ENCODE measurements around the gene SHISA6. TPM values are rescaled to one million over a fixed set of nuclear protein-coding genes. Genes with fewer than 3 reads are reported as not detected.
"Not testable (repeated sequence)": the region's sequence is repeated elsewhere in the genome, so short reads cannot be mapped to it uniquely, and the experiment has no call there.

Gene SHISA6
- total RNA-seq, 1 donor from 2014 or later: 12.6 TPM

- Mint-ChIP-seq H3K4me3 (ENCODE audit: unreplicated experiment) (no peak overlapping the region), H3K27me3 (ENCODE audit: unreplicated experiment) (peaks cover 2% of the 10 kb centered on the region), H3K4me1 (ENCODE audit: low read depth, unreplicated experiment) (no peaks in the 10 kb centered on the region), H3K36me3 (ENCODE audit: unreplicated experiment) (no peaks in the 10 kb centered on the region), H3K27ac (ENCODE audit: unreplicated experiment) (no peak overlapping the region), H3K9me3 (ENCODE audit: unreplicated experiment) (peaks cover 2% of the 10 kb centered on the region)
- DNase-seq: no peak
- no peak for TF ChIP-seq CTCF (IDR thresholded peaks at IDR 0.05; ENCODE audit: partially characterized antibody, unreplicated experiment)
These were observed 53.8 kb downstream of the SHISA6 start for GRCh38 chr17:11294826-11295225.

- no peak for DNase-seq
- Mint-ChIP-seq H3K36me3 (ENCODE audit: unreplicated experiment) (peaks cover 6% of the 10 kb centered on the region), H3K27ac (ENCODE audit: unreplicated experiment) (no peak overlapping the region), H3K9me3 (ENCODE audit: unreplicated experiment) (peaks cover 2% of the 10 kb centered on the region), H3K4me1 (ENCODE audit: low read depth, unreplicated experiment) (no peaks in the 10 kb centered on the region), H3K27me3 (ENCODE audit: unreplicated experiment) (peaks cover 2% of the 10 kb centered on the region), H3K4me3 (ENCODE audit: unreplicated experiment) (no peak overlapping the region)
- peak; percentile 32 for TF ChIP-seq CTCF (IDR thresholded peaks at IDR 0.05; ENCODE audit: partially characterized antibody, unreplicated experiment)
These were observed 56.0 kb downstream of the SHISA6 start for GRCh38 chr17:11296994-11297393.

GRCh38 chr17:11298401-11298800, 57.4 kb downstream of the SHISA6 start:
- peaks cover 2% of the 10 kb centered on the region for H3K9me3 Mint-ChIP-seq (ENCODE audit: unreplicated experiment)
- H3K27ac Mint-ChIP-seq (ENCODE audit: unreplicated experiment): no peak overlapping the region
- no peaks in the 10 kb centered on the region for H3K4me1 Mint-ChIP-seq (ENCODE audit: low read depth, unreplicated experiment)
- no peak for DNase-seq
- H3K27me3 Mint-ChIP-seq (ENCODE audit: unreplicated experiment): peaks cover 2% of the 10 kb centered on the region
- peaks cover 6% of the 10 kb centered on the region for H3K36me3 Mint-ChIP-seq (ENCODE audit: unreplicated experiment)
- TF ChIP-seq CTCF (IDR thresholded peaks at IDR 0.05; ENCODE audit: partially characterized antibody, unreplicated experiment): no peak
- no peak overlapping the region for H3K4me3 Mint-ChIP-seq (ENCODE audit: unreplicated experiment)

GRCh38 chr17:11300201-11300600, 59.2 kb downstream of the SHISA6 start:
- DNase-seq: no peak
- H3K4me3 Mint-ChIP-seq (ENCODE audit: unreplicated experiment): no peak overlapping the region
- H3K27ac Mint-ChIP-seq (ENCODE audit: unreplicated experiment): no peak overlapping the region
- peaks cover 2% of the 10 kb centered on the region for H3K27me3 Mint-ChIP-seq (ENCODE audit: unreplicated experiment)
- H3K36me3 Mint-ChIP-seq (ENCODE audit: unreplicated experiment): peaks cover 6% of the 10 kb centered on the region
- H3K4me1 Mint-ChIP-seq (ENCODE audit: low read depth, unreplicated experiment): no peaks in the 10 kb centered on the region
- peaks cover 2% of the 10 kb centered on the region for H3K9me3 Mint-ChIP-seq (ENCODE audit: unreplicated experiment)
- no peak for TF ChIP-seq CTCF (IDR thresholded peaks at IDR 0.05; ENCODE audit: partially characterized antibody, unreplicated experiment)

- H3K36me3 Mint-ChIP-seq (ENCODE audit: unreplicated experiment): peaks cover 6% of the 10 kb centered on the region
- H3K4me3 Mint-ChIP-seq (ENCODE audit: unreplicated experiment): no peak overlapping the region
- H3K27ac Mint-ChIP-seq (ENCODE audit: unreplicated experiment): no peak overlapping the region
- DNase-seq: no peak
- TF ChIP-seq CTCF (IDR thresholded peaks at IDR 0.05; ENCODE audit: partially characterized antibody, unreplicated experiment): no peak
- no peaks in the 10 kb centered on the region for H3K9me3 Mint-ChIP-seq (ENCODE audit: unreplicated experiment)
- peaks cover 2% of the 10 kb centered on the region for H3K27me3 Mint-ChIP-seq (ENCODE audit: unreplicated experiment)
- no peaks in the 10 kb centered on the region for H3K4me1 Mint-ChIP-seq (ENCODE audit: low read depth, unreplicated experiment)
These were observed 59.7 kb downstream of the SHISA6 start for GRCh38 chr17:11300738-11301137.

GRCh38 chr17:11301874-11302273, 60.9 kb downstream of the SHISA6 start:
- not testable (repeated sequence) for H3K4me3 Mint-ChIP-seq (ENCODE audit: unreplicated experiment); DNase-seq; H3K27ac Mint-ChIP-seq (ENCODE audit: unreplicated experiment); H3K4me1 Mint-ChIP-seq (ENCODE audit: low read depth, unreplicated experiment); H3K9me3 Mint-ChIP-seq (ENCODE audit: unreplicated experiment); H3K27me3 Mint-ChIP-seq (ENCODE audit: unreplicated experiment); H3K36me3 Mint-ChIP-seq (ENCODE audit: unreplicated experiment)
